Esophagus muscularis mucosa (tissue), 4 donors: ENCODE measurements around the gene ZRANB1. TPM values are rescaled to one million over a fixed set of nuclear protein-coding genes. Genes with fewer than 3 reads are reported as not detected.

Experiments used
- DNase-seq: peaks from one replicate; pipeline ENCODE4 v3.0.0-alpha.2; 2017; ENCODE audit errors: extremely low spot score
- H3K27ac ChIP-seq, 4 donors: fragments of 200-600 bp; sonication (generic); replicated peaks in 1 of 4; 1 replicate in 3 of 4; 2 replicates in 1 of 4; pipeline ENCODE4 v1.5.1; 2016 to 2019; ENCODE audit warnings: mild to moderate bottlenecking in 1 of 4
- H3K27me3 ChIP-seq, 4 donors: fragments of 200-600 bp; sonication (generic); one replicate each; pipeline versions ENCODE4 v1.5.1 to v1.6.0; 2016 to 2019
- H3K36me3 ChIP-seq, 4 donors: fragments of 200-600 bp; sonication (generic); one replicate each; pipeline ENCODE4 v1.5.1; 2016 to 2019
- H3K4me1 ChIP-seq, 4 donors: fragments of 200-600 bp; sonication (generic); one replicate each; pipeline ENCODE4 v1.5.1; 2016 to 2019
- H3K4me3 ChIP-seq, 4 donors: fragments of 200-600 bp; sonication (generic); 1 replicate in 2 of 4; 2 replicates in 2 of 4; pipeline ENCODE4 v1.5.1; 2016 to 2019; ENCODE audit warnings: mild to moderate bottlenecking in 4 of 4, moderate library complexity in 1 of 4
- H3K9me3 ChIP-seq, 4 donors: fragments of 200-600 bp; sonication (generic); 1 replicate in 3 of 4; 2 replicates in 1 of 4; pipeline ENCODE4 v1.5.1; 2016 to 2019
- EP300 ChIP-seq: sonication (generic); formaldehyde crosslinking; IDR thresholded peaks from one replicate; pipeline ENCODE4 v1.6.1; 2017; ENCODE audit warnings: antibody characterized with exemption
- POLR2A ChIP-seq: fragments of 450-650 bp; IDR thresholded peaks from one replicate; pipeline ENCODE4 v1.6.1; 2017; ENCODE audit warnings: antibody characterized with exemption, moderate library complexity, mild to moderate bottlenecking, low read depth
- POLR2AphosphoS5 ChIP-seq, 2 donors: sonication (generic); formaldehyde crosslinking; IDR thresholded peaks; one replicate each; pipeline ENCODE4 v1.6.1; 2017; ENCODE audit warnings: antibody characterized with exemption in 2 of 2
- WGBS: methylation state at CpG from one replicate; pipeline ENCODE4 v1.1.5; 2018; 5-methylcytosine and 5-hydroxymethylcytosine counted together
- intact Hi-C: fragments of 100-400 bp; cut with DNase I; formaldehyde crosslinking; loops from one replicate; pipeline ENCODE4 v1.15.1; 2023
- total RNA-seq, 4 donors: library from RNA; depleted of rRNA; stranded (reverse); fragments of >200 nt; gene quantifications; one replicate each; pipeline versions ENCODE4 v1.1.0 to v1.2.1, GENCODE V29; 2016
- TF ChIP-seq, protein P1 (sequence below), 3 experiments: fragments of 200-600 bp in 2 of 3; fragments of 450-650 bp in 1 of 3; sonication (generic) in 2 of 3; IDR thresholded peaks; one replicate each; pipeline ENCODE4 v1.5.1; 2017 to 2019; ENCODE audit warnings: antibody characterized with exemption in 3 of 3, mild to moderate bottlenecking in 2 of 3, moderate library complexity in 1 of 3

The ZRANB1 gene
- total RNA-seq, 4 donors from 2014 or later, result 30.7 to 42.9 (median 34.8) TPM

DNA sequence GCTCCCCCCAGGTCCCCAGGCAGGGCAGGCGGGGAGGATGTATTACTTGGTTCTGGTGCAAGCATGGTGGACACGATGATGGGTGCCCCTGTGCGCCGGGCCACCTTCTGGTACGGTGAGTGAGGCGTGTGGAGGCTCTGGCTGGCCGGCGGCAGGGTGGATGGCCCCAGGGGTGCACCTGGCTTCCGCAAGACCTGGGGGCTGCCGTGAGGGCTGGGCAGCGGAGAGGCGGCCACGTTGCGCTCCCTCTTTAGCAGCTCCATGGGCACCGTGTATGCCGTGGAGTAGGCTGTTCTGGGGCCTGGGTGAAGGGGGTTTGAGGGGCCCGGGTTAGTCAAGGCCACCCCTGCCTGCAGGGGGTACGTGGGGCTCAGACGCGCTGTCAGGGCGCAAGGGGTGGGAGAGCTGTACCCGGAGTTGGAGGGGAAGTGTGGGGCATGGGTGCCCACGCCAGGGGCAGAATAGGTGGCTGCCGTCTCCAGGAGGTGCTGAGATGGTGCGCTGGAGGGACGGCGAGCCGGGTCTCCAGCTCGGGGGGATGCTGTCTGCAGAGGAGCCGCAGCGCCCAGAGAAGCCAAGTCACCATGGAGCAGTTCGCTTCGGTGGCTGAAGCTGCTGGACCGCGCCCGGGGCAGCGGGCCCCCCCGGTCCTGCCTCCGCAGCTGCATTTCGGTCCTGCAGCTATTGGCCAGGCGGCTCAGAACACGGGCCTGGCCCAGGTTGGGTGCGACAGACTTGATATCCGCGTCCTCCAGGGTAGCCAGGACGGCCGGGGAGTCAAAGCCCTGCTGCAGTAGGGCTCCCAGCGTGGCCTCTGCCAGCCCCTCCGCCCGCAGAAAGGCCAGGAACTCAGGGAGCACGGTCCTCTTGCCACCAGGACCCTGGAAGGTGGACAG, 84.4 kb downstream of the ZRANB1 start:
- TF ChIP-seq, protein P1, sequence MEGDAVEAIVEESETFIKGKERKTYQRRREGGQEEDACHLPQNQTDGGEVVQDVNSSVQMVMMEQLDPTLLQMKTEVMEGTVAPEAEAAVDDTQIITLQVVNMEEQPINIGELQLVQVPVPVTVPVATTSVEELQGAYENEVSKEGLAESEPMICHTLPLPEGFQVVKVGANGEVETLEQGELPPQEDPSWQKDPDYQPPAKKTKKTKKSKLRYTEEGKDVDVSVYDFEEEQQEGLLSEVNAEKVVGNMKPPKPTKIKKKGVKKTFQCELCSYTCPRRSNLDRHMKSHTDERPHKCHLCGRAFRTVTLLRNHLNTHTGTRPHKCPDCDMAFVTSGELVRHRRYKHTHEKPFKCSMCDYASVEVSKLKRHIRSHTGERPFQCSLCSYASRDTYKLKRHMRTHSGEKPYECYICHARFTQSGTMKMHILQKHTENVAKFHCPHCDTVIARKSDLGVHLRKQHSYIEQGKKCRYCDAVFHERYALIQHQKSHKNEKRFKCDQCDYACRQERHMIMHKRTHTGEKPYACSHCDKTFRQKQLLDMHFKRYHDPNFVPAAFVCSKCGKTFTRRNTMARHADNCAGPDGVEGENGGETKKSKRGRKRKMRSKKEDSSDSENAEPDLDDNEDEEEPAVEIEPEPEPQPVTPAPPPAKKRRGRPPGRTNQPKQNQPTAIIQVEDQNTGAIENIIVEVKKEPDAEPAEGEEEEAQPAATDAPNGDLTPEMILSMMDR (IDR thresholded peaks at IDR 0.05), result no peak
- TF ChIP-seq POLR2A (no peak), POLR2AphosphoS5 (IDR thresholded peaks at IDR 0.05) (no peak), EP300 (no peak)
- Histone ChIP-seq H3K4me1 (peaks cover 61 to 77% (median 66%) of the 10 kb centered on the region in 4 donors), H3K36me3 (peaks cover 0 to 28% (median 22%) of the 10 kb centered on the region in 4 donors), H3K27me3 (no peaks in the 10 kb centered on the region), H3K27ac (no peak overlapping the region), H3K9me3 (no peaks in the 10 kb centered on the region), H3K4me3 (no peak overlapping the region)
- 95% methylated on average over 25 of the region's 51 CpGs for WGBS
- intact Hi-C loops, result no loop called here
- no peak for DNase-seq

DNA sequence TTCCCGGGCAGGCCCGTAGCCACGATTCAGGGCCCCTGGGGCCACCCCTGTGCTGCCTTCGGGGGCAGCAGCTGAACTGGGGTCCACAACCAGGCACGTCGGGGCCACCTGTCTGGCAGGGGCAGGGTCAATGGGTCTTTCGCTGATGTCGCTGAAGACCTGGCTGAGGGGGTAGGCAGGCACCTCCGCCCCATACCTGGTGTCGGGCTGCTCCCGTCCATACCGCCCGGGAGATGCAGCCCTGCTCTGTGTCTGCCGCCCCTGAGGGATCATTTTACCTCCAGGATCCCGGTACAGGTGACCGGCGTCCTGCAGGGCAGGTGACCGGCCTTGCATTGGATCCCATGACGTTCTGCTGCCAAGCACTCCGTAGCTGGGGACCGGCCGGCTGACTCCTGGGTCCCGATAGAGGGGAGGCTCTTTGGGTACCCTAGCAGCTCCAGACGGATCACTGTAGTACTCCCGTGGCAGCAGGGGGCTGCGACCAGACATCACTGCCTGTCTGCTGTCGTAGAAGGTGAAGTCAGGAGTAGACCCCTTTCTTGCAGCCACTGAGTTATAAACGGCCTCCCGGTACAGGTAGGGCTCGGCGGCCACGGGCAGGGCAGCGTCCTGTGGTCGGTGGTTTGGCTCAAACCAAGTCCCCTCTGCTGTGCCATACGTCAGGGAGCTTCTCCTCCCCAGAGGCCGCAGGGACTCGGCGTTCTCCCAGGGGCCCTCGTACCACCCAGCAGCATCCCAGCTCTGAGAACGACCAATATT, 85.2 kb downstream of the ZRANB1 start:
- Histone ChIP-seq H3K27me3 (no peaks in the 10 kb centered on the region), H3K4me3 (no peak overlapping the region), H3K4me1 (peaks cover 59 to 75% (median 63%) of the 10 kb centered on the region in 4 donors), H3K27ac (no peak overlapping the region), H3K36me3 (peaks cover 0 to 22% (median 18%) of the 10 kb centered on the region in 4 donors), H3K9me3 (no peaks in the 10 kb centered on the region)
- TF ChIP-seq EP300, result no peak
- TF ChIP-seq, protein P1 (IDR thresholded peaks at IDR 0.05), result no peak
- TF ChIP-seq POLR2AphosphoS5 (IDR thresholded peaks at IDR 0.05), result no peak
- TF ChIP-seq POLR2A, result no peak
- DNase-seq, result no peak
- WGBS, result 94% methylated on average over 33 of the region's 40 CpGs
- intact Hi-C loops, result no loop called here

DNA sequence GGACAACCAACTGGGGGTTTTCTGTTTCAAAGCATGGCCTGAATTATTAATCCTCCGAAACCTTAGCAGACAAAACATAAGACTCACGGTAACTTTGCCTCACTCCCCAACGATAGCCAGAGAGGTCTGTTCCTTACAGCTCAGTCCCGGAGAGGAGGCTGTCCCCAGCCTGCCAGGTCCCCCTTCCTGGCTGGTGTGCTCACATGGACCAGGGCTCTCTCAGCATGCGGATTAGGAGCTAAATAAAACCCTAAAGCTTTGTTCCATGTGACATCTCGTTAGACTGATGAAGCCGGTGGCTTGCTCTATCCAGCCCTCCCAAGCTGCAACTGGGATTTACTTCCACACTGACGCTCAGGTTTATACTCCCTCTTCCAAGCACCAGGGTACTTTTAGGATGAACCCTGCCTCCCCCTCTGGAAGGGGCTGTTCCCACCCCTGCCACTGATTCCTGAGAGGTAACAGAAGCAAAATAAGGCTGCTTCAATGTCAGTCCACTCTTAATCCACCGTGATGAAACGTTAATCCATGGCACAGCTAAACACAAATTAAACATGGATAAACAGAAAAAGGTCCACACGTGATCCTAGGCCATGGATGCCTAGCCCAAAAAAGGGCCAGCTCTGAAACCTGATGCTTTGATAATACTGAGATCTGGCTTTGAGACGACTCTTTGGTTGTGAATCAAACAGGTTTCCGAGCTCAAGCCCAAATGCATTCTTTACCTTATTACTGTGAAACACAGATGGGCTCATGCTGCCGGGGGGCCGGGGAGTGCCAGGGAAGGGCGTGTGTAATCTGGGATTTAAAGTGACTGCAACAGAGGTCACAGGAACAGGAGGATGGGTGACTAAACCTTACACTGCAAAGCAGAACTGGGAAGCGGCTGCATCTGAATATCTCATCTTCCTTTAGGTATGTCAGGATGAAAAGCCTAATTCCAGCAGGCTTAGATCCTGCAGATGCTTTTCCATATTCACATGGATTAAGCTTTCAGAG, 86.2 kb downstream of the ZRANB1 start:
- Histone ChIP-seq H3K27ac (peak overlapping the region in 1 of 4 donors; percentile 21), H3K4me1 (peaks cover 54 to 78% (median 60%) of the 10 kb centered on the region in 4 donors), H3K9me3 (no peaks in the 10 kb centered on the region), H3K36me3 (peaks cover 0 to 21% (median 17%) of the 10 kb centered on the region in 4 donors), H3K27me3 (no peaks in the 10 kb centered on the region), H3K4me3 (no peak overlapping the region)
- no peak for DNase-seq
- TF ChIP-seq EP300 (no peak), POLR2AphosphoS5 (IDR thresholded peaks at IDR 0.05) (no peak), POLR2A (no peak)
- TF ChIP-seq, protein P1 (IDR thresholded peaks at IDR 0.05), result no peak
- 61% methylated on average over 17 of the region's 17 CpGs for WGBS
- intact Hi-C loops, result no loop called here

DNA sequence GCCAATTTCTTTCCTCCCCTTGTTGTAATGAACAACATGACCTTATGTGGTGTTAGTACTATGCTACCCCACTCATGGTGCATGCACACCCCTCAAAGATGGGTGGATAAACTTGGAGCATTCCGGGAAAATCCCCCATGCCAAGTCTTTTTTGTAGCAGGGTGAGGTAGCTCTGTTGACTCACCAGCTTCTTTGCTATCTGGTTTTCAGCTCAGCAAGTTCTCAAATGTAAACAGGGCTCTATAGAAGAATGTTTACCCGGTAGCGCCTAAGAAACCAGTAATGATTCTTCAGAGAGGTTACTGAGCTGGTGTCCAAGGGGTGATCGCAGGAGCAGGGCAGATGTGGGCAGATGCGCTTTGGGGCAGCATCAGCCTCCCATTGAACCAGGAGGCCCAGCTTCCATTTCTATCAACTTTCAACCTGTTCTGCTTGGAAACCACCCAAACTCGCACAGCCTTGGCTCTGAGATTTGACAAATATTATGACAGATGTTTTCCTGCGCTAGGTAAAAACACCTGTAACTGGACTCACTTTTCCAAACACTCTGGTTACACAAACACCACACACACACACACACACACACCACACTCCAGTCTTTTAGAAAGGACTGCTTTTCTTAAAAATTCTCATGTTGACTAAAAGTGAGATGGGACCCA, 87.8 kb downstream of the ZRANB1 start:
- WGBS, result 81% methylated on average over 7 of the region's 7 CpGs
- peaks cover 0 to 21% (median 17%) of the 10 kb centered on the region in 4 donors for H3K36me3 ChIP-seq
- H3K9me3 ChIP-seq, result no peaks in the 10 kb centered on the region
- H3K4me1 ChIP-seq, result peaks cover 39 to 74% (median 47%) of the 10 kb centered on the region in 4 donors
- no peak overlapping the region for H3K27ac ChIP-seq
- no peaks in the 10 kb centered on the region for H3K27me3 ChIP-seq
- TF ChIP-seq EP300, result no peak
- TF ChIP-seq POLR2A, result no peak
- TF ChIP-seq, protein P1 (IDR thresholded peaks at IDR 0.05), result no peak
- no peak for TF ChIP-seq POLR2AphosphoS5 (IDR thresholded peaks at IDR 0.05)
- intact Hi-C loops, result no loop called here
- no peak overlapping the region for H3K4me3 ChIP-seq
- DNase-seq, result no peak
